ENCODE results near the gene INTS12. TPM values are rescaled to one million over a fixed set of nuclear protein-coding genes. Genes with fewer than 3 reads are reported as not detected.

INTS12 gene
- total RNA-seq, 1 experiment from 2014 or later = 13.3 TPM

- Histone ChIP-seq H3K4me3 (ENCODE audit: low read length) (no peak overlapping the region), H3K9me3 (ENCODE audit: low read length) (no peaks in the 10 kb centered on the region), H3K9me2 (replicated peaks; ENCODE audit: low read length) (no peaks in the 10 kb centered on the region), H3K9ac (ENCODE audit: low read length) (no peak overlapping the region), H3K27ac (ENCODE audit: low read length) (no peak overlapping the region), H3K4me1 (ENCODE audit: insufficient read depth, low read length) (peaks cover 4% of the 10 kb centered on the region), H2AFZ (ENCODE audit: low read length) (no peak overlapping the region), H3K27me3 (ENCODE audit: low read length) (no peaks in the 10 kb centered on the region), H4K20me1 (ENCODE audit: low read length) (no peaks in the 10 kb centered on the region), H3K4me2 (ENCODE audit: low read length) (no peak overlapping the region), H3K79me2 (ENCODE audit: low read length) (no peaks in the 10 kb centered on the region), H3F3A (ENCODE audit: low read length, unreplicated experiment) (no peaks in the 10 kb centered on the region), H3K36me3 (ENCODE audit: low read depth, low read length) (no peaks in the 10 kb centered on the region)
- CTCF ChIA-PET = interaction anchor here (0.6 kb wide), 1 partner anchor 18 kb away, joined by 3 read pairs; no protein-coding TSS in a partner anchor
- TF ChIP-seq CTCF (conservative IDR thresholded peaks at IDR 0.05; ENCODE audit: low read depth, low read length) = no peak
- TF ChIP-seq EZH2phosphoT487 (IDR thresholded peaks at IDR 0.05; ENCODE audit: borderline replicate concordance, low read length) = no peak
- no peak for TF ChIP-seq EZH2 (IDR thresholded peaks at IDR 0.05; ENCODE audit: low read length, unreplicated experiment)
- intact Hi-C loops (cut with micrococcal nuclease) = no loop called here
- DNase-seq (no peak), ATAC-seq (no peak)
- no TSS peak for BruUV-seq (replicated peaks)
- POLR2A ChIA-PET (ENCODE audit: unreplicated experiment) = no interaction called here
Observed at GRCh38 chr4:105651884-105652283, 56.6 kb downstream of the INTS12 start.

GRCh38 chr4:105650190-105650589, 58.3 kb downstream of the INTS12 start:
- no peaks in the 10 kb centered on the region for H3K27me3 ChIP-seq (ENCODE audit: low read length)
- no peak overlapping the region for H3K9ac ChIP-seq (ENCODE audit: low read length)
- no TSS peak for BruUV-seq (replicated peaks)
- no peaks in the 10 kb centered on the region for H3K9me3 ChIP-seq (ENCODE audit: low read length)
- no peak for TF ChIP-seq CTCF (conservative IDR thresholded peaks at IDR 0.05; ENCODE audit: low read depth, low read length)
- no peak for TF ChIP-seq EZH2 (IDR thresholded peaks at IDR 0.05; ENCODE audit: low read length, unreplicated experiment)
- no peak for TF ChIP-seq EZH2phosphoT487 (IDR thresholded peaks at IDR 0.05; ENCODE audit: borderline replicate concordance, low read length)
- ATAC-seq (no peak), DNase-seq (no peak)
- H3K4me2 ChIP-seq (ENCODE audit: low read length) = no peak overlapping the region
- intact Hi-C loops (cut with micrococcal nuclease) = no loop called here
- H3K4me3 ChIP-seq (ENCODE audit: low read length) = no peak overlapping the region
- POLR2A ChIA-PET (ENCODE audit: unreplicated experiment) = no interaction called here
- no peaks in the 10 kb centered on the region for H3F3A ChIP-seq (ENCODE audit: low read length, unreplicated experiment)
- no peak overlapping the region for H3K27ac ChIP-seq (ENCODE audit: low read length)
- H3K4me1 ChIP-seq (ENCODE audit: insufficient read depth, low read length) = no peaks in the 10 kb centered on the region
- no peaks in the 10 kb centered on the region for H3K79me2 ChIP-seq (ENCODE audit: low read length)
- no peaks in the 10 kb centered on the region for H3K9me2 ChIP-seq (replicated peaks; ENCODE audit: low read length)
- no peak overlapping the region for H2AFZ ChIP-seq (ENCODE audit: low read length)
- no peaks in the 10 kb centered on the region for H4K20me1 ChIP-seq (ENCODE audit: low read length)
- CTCF ChIA-PET = no interaction called here
- H3K36me3 ChIP-seq (ENCODE audit: low read depth, low read length) = no peaks in the 10 kb centered on the region

- no peak for ATAC-seq
Observed at GRCh38 chr4:105645440-105645839, 63.0 kb downstream of the INTS12 start.

More at GRCh38 chr4:105645440-105645839, 63.0 kb downstream of the INTS12 start:
- no peak overlapping the region for H3K9ac ChIP-seq (ENCODE audit: low read length)
- H3K4me2 ChIP-seq (ENCODE audit: low read length) = no peak overlapping the region
- H3F3A ChIP-seq (ENCODE audit: low read length, unreplicated experiment) = no peaks in the 10 kb centered on the region
- no peaks in the 10 kb centered on the region for H4K20me1 ChIP-seq (ENCODE audit: low read length)
- H3K4me1 ChIP-seq (ENCODE audit: insufficient read depth, low read length) = peaks cover 7% of the 10 kb centered on the region
- H3K27ac ChIP-seq (ENCODE audit: low read length) = no peak overlapping the region
- BruUV-seq (replicated peaks) = no TSS peak
- H3K9me2 ChIP-seq (replicated peaks; ENCODE audit: low read length) = no peaks in the 10 kb centered on the region
- POLR2A ChIA-PET (ENCODE audit: unreplicated experiment) = no interaction called here
- intact Hi-C loops (cut with micrococcal nuclease) = no loop called here
- no peak for TF ChIP-seq CTCF (conservative IDR thresholded peaks at IDR 0.05; ENCODE audit: low read depth, low read length)
- no peak for TF ChIP-seq EZH2phosphoT487 (IDR thresholded peaks at IDR 0.05; ENCODE audit: borderline replicate concordance, low read length)
- no peak for TF ChIP-seq EZH2 (IDR thresholded peaks at IDR 0.05; ENCODE audit: low read length, unreplicated experiment)
- no peaks in the 10 kb centered on the region for H3K36me3 ChIP-seq (ENCODE audit: low read depth, low read length)
- no peak overlapping the region for H2AFZ ChIP-seq (ENCODE audit: low read length)
- H3K9me3 ChIP-seq (ENCODE audit: low read length) = no peaks in the 10 kb centered on the region
- H3K4me3 ChIP-seq (ENCODE audit: low read length) = no peak overlapping the region
- no peak for DNase-seq
- CTCF ChIA-PET = no interaction called here
- no peaks in the 10 kb centered on the region for H3K79me2 ChIP-seq (ENCODE audit: low read length)
- H3K27me3 ChIP-seq (ENCODE audit: low read length) = no peaks in the 10 kb centered on the region

Data from PC-3 (cell line).